Measurements from ENCODE around the gene VEPH1.

VEPH1 gene

DNA sequence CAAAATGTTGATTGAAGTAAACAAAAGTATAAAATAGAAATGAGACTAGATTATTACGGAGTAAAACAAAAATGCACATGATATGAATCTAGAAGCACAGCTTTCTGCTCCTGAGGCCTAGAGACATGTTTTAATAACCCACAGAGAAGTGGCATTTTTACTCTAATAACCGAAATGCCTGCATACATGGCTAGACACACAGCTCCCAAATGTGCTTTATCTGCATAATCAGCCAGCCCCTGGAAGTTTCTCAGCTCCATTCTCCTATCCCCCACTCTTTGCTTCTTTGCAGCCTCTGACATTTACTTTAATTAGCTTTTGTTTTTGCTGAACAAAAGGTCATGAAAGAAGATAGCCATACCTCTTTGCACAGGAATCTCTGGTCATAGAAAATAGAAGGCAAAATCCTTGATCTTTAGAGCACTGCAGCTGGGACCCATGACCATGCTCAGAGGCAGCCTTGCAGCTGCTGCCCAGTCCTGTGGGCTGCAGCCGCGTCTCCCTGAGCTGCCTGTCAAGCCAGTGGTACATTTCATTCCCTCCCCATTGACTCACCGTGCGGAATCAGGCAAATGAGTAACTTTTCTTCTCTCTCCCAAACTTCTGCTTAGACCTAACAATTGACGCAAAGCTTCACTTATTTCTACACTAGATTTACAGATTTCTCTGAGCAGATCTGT, at the start of gene VEPH1:
Gene VEPH1 (minus strand): TSS at position 501 of the 680 bp plus-strand sequence. CDS start 8,067 bp downstream, outside the sequence.
- no peak for DNase-seq

DNA sequence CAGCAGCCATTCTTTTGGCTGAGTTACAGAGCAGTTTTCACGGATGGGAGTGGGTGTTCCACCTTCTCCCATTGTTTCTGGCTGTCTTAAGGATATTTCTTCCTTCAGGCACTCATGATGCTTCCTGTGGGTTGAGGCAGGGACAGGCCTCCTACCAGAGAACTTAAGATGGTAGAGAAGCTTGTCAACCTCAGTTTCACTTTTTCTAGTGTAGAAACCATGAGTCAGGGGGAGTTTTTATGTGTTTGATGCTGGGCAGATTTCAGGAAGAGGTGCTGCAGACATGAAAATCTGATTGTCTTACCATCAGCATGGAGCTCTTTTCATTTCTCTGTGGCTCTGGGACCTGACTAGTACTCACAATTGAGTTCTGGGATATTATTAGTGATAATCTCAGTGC, 48.7 kb upstream of the VEPH1 start:
- DNase-seq = no peak

GRCh38 chr3:157549498-157549897, 46.3 kb upstream of the VEPH1 start:
- DNase-seq = no peak

- no peak for DNase-seq
Measured at GRCh38 chr3:157544501-157545130, 41.4 kb upstream of the VEPH1 start.

DNA sequence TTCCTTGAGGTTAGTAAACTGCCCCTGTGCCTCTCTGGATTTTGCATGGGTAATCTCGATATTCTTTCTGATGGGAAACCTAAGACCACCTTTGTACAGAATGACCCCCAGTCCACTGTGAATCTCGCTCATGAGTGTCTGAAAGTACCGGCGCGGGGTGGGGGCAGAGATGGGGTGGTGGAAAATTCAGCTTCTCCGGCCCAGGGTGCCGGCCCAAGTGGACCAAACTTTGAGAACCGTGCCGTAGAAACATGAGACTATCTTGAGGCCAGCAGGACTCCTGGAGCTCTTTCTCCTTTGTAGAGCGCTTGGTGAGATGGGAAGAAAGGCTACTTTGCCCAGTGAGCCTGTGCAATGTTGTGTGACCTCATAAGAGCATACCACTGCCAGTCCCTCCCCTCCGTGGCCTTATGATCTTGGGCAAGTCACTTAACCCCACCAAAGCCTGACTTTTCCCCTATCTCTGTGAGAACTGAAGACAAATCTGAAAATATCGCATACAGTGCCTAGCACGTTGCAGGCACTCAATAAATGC, 40.4 kb upstream of the VEPH1 start:
- DNase-seq = no peak

DNA sequence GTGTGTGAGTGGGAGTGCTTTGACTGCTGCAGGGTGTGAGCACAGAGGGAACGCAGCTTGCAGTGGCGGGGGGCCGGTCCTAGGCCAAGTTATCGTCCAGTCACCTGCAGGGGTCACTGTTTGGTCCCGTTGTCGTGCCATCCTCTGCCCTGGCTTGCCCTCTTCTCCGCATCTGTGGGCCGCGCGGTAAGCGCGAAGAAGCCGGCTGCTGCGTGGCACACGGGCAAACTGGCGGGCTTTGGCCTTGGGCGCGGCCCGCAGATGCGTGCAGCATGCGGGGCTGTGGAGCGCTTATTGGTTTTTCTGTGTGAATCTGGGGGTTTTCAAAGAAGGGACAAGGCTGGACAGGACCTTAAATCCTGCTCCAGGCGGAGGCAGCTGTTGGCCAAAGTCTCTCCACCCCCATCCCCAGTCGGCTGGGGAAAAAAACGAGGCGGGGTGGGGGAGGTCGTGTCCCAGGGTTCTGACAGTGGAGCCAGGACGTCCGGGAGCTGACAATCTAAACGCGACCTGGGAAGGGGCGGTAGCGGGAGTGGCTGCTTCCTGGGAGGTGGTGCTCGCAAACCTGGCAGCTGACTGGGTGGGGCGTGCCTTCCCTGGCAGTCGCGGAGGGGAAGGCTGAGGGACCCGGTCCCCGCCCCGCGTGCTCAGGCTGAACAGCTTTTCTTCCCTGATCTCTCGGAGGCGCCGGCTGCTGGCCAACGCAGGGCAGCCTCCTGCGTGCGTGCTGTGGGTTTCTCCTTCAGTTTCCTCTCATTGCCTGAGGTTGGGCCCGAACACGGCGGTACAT, 39.7 kb upstream of the VEPH1 start:
- DNase-seq = no peak

DNA sequence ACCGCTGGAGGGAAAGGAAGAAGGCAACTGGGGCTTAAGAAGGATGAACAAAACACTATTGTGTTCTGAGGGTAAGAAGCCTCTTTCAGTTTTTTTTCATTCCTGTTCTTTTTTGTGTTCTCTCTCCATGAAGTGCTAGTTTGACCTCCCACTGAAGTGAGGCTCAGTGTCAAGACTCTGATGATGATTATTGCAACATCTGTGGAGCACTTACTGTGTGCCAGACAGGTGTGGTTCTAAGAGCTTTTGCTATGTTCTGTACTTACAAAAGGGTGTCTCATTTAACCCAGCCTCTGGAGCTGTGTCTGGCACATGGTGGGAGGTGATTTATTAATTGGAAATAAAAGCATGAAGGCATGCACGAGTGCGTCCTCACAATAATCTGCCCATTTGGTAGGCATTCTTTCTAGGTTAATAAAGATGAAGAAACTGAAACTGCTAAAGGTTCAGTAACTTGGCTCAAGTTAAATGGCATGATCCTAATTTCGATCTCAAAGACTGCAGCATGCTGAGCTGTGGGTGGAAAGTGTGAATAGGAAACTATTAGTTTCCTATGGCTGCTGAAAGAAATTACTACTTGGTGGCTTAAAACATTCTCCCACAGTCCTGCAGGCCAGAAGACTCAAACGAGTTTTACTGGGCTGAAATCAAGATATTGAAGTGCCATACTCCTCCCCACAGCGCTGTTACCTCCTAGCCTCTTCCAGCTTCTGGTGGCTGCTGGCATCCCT, 38.5 kb upstream of the VEPH1 start:
- no peak for DNase-seq

GRCh38 chr3:157540656-157541055, 37.4 kb upstream of the VEPH1 start:
- no peak for DNase-seq

DNA sequence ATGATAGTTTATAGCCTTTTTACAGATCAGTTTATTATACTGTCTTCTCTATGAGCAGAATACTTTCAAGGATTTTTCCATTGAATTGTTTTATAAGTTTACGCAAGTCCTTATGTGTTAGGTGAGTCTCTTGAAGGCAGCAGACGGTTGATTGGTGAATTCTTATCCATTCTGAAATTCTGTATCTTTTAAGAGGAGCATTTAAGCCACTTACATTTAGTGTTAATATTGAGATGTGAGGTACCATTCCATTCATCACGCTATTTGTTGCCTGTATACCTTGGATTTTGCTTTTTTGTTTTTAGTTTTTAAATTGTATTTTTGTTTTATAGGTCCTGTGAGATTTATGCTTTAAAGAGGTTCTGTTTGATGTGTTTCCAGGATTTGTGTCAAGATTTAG, 32.5 kb upstream of the VEPH1 start:
- DNase-seq = no peak

DNA sequence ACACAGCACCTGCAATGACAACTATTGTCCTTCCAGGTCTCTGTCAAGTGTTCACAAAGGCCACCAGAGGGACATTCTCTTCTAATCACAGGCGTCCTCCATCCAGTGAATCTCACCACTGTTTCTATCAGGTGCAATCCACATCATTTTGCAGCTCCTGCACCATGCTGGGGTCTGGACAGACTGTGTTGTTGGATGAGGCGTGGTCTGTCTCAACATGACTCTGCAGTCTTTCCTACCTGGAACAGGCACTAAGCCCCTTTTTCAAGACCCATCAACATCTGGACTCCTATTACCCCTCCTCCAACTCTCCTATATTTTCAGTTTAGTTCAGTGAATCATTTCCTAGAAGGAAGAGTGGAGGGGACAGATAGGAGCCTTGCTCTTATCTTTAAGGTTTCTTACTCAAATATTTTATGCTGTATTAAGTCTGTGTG, 31.5 kb upstream of the VEPH1 start:
- no peak for DNase-seq

DNA sequence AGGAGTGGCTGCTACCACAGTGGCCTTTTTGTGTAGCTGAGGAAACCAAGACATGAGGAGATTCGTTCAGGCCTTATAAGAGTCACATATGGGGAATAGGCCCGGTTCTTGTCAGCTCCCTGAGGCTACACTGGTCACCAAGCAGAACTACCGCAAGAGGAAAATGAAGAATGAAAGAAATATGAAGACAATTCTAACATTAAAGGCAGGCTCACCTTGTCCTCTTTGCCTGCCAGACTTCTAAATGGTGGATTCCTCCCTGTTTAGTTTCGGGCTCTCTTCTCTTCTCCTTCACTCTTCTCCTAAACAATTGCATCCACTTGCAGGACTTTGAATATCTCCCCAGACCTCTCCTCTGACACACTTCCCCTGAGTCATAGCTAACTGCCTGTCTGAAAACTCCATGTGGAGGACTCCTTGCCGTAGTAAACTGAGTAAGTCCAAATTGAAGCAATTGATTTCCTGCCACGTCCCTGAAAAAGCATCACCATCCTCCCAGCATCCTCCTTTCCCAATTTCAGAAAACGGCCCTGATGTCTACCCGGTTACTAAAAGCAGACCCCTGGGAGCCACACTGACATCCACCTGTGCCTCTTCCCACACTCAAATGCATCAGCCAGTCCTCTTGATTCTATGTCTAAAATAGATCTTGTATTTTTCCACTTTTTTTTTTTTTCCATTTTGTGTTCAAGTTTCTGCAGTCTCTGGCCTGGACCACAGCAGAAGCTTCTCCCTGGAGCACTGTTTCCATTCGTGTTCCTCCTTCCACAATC, 30.3 kb upstream of the VEPH1 start:
- DNase-seq = no peak

- DNase-seq = no peak
Measured at GRCh38 chr3:157532529-157533297, 29.5 kb upstream of the VEPH1 start.

- DNase-seq = no peak
Measured at GRCh38 chr3:157531771-157532170, 28.6 kb upstream of the VEPH1 start.

- no peak for DNase-seq
Measured at GRCh38 chr3:157531301-157531660, 28.1 kb upstream of the VEPH1 start.

DNA sequence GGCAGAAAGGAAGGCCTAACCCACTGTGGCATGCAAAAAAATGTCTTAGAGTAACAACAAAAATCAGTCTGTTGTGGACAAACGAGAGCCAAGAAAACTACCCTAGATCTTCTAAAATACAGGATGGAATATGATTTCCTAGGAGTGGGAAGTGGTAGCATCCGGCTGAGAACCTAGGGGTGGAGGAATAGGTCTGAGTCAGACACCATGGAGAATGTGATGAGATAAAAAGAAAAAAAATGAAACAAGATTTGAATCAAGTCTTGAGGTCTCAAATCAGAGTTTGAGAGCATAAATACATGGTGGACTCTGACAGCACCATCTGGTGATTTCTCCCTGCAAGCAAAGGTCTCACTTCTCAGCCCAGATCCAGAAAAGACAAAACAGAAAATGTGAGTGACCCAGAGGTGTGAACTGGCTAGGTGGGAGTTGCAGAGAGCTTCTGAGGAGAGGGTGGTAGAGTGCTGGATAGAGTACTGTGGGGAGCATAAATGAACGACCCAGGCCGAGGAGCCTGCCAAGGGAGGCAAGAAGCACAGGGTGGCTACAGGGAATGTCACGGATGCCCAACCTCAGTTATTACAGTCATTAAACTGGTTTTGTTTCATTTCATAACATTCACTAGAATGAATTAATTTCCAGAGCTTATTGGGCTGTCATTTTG, 27.6 kb upstream of the VEPH1 start:
- DNase-seq = no peak

GRCh38 chr3:157529751-157530150, 26.5 kb upstream of the VEPH1 start:
- DNase-seq = no peak

DNA sequence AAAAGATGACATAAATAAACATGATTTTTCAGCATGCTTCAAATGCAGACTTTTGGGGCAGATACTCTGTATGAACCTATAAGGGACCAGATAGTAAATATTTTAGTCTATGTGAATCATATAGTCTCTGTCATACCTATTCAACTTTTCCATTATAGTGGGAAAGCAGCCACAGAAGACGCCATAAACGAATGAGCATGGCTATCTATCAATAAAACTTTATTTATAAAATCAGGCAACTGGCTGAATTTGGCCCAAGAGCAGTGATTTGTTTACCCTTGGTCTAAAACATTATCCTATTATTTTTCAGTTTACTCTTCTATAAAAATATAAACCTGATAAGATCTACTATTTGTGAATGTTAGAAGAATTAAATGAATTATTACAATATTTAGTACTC, 25.9 kb upstream of the VEPH1 start:
- no peak for DNase-seq

GRCh38 chr3:157527131-157527881, 24.1 kb upstream of the VEPH1 start:
- no peak for DNase-seq

- no peak for DNase-seq
Measured at GRCh38 chr3:157526036-157526435, 22.8 kb upstream of the VEPH1 start.

DNA sequence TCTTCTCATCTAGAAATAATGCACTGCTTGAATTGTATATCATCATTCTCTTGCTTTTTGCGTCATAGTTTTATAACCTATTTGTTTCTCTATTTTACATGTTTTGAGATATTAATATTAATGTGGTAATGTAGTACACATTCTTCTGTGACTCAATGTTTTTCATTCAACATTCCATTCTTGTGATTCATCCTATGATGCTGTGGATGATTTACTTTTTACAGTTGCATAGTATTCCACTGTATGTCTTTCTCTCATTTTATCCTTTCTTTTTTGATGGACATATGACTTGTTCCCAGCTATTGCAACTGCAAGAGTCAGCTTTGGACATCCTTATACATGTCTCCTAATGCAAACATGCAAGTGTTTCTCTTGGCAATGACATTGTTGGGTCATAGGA, 20.6 kb upstream of the VEPH1 start:
- DNase-seq = no peak
